ENCODE measurements around the gene ZNF75A.

Gene ZNF75A

DNA sequence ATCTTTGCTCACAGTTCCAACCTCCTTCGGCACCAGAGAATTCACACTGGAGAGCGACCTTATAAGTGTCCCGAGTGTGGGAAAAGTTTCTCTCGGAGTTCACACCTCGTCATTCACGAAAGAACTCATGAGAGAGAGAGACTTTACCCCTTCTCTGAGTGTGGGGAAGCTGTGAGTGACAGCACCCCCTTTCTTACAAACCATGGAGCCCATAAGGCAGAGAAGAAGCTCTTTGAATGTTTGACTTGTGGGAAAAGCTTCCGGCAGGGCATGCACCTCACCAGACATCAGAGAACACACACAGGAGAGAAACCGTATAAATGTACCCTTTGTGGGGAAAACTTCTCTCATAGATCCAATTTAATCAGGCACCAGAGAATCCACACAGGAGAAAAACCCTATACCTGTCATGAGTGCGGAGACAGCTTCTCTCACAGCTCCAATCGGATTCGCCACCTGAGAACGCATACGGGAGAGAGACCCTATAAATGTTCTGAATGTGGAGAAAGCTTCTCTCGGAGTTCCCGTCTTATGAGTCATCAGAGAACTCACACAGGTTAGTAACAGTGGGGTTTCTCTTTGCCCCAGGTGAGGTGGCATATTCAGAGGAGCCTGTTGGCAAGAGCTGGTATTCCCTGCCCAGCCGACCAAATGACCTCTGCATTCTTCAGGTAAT is 15.2 kb upstream of the ZNF75A start:
- no peak for DNase-seq

DNA sequence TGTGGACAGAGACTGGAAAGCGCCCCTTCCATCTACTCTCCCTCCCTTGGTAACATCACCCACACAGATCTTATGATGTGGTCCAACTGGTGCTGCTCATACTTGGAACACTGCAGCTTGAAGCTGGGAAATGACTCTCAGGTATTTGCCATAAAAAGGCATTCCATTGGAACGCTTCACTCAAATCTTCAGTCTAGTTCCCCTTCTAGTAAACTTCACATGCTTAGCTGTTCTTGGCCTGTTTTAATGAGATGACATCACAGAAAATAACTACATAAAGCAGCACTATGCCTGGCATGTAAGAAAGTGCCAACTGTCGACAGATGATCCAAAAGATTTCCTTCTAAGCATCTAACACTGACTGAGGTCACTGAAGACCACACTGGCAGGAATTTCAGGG is 12.7 kb upstream of the ZNF75A start:
- DNase-seq = no peak

DNA sequence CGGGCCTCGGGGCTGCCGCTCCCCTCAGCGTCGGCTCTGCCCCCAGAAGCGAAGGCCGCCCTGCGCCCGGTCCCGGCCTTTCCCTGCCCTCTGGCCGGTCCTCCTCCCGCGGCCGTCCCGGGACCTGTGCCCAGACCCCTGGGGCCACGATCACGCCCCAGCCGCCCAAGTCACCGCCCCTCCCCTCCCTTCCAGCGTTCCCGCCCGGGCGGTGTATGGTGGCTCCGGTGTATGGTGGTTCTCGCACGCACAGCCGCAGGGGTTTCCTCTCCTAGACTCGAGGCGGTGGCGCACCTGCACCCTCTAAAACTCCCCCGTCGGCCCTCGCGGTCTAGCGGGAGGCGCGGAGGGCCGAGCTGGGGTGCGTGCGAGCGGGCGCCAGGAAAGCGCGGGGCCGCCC is 10.1 kb upstream of the ZNF75A start:
- DNase-seq = no peak

DNA sequence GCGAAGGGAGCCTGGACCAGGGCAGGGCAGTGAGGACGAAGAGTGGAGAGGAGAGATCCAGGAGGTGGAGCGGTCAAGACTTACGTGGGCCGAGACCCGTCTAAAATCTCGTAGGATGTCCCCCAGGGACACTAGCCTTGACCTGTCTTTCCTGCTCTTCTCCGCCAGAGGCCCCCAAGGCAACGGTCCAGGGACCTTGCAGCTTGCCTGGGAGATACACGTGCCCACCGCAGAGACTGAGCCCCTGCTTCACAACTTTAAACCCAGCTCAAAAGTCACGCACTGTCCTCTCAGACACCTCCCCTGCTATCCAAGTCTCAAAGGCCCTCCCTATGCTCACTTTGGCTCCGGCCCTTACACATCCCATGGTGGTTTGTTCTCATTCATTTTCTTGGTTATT is 9.5 kb upstream of the ZNF75A start:
- no peak for DNase-seq

DNA sequence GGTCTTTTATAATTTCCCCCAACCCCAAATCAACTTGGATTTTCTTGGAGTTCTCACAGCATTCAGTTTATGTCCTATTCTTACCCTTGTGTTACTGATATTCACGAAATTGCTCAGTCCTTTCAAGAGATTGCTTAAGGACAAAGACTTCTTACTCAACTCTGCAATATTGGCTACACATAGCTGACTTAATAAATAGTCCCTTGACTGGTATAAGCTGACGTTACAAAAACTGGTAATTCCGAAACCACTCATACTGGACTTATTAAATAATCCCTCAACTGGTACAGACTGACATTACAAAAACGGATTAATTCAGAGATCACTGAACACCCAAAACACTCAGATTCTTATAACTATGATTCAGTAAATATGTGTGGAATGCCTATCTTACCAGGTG is 927 bp upstream of the ZNF75A start:
- no peak for DNase-seq

DNA sequence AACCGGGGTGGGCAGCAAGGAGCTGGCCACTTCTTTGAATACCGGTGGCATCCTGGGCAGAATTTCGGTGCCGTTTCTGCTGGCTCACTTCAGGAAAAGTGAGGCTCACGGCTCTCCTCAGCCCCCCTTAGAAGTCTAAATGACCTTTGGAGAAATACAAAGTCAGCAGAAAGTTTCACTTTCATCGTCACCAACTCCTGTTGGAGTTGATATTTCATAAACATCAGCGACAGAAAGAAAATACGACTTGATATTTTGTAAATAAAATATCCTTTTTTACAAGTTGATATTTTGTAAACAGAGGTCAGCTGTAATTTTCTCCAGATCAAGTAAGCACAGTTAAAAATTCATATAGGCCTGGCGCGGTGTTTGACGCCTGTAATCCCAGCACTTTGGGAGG is 781 bp downstream of the ZNF75A start:
- no peak for DNase-seq

DNA sequence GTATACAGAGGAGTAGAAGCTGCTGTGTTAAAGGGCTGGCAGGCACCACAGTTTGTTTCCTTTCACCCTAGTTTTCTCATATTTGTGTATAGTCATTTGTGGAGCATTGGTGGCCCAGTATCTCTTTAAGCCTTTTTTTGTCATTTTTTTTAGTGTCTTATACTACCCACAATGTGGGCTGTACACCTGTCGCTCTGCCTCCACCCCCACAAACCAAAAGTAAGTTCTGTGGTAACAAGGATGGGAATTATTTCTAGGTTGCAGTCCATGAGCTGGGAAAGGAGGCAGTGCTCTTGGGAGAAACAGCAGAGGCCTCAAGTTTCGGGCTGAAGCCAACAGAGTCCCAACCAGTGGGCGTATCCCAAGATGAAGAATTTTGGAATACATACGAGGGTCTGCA is 6.2 kb downstream of the ZNF75A start:
- DNase-seq = no peak

DNA sequence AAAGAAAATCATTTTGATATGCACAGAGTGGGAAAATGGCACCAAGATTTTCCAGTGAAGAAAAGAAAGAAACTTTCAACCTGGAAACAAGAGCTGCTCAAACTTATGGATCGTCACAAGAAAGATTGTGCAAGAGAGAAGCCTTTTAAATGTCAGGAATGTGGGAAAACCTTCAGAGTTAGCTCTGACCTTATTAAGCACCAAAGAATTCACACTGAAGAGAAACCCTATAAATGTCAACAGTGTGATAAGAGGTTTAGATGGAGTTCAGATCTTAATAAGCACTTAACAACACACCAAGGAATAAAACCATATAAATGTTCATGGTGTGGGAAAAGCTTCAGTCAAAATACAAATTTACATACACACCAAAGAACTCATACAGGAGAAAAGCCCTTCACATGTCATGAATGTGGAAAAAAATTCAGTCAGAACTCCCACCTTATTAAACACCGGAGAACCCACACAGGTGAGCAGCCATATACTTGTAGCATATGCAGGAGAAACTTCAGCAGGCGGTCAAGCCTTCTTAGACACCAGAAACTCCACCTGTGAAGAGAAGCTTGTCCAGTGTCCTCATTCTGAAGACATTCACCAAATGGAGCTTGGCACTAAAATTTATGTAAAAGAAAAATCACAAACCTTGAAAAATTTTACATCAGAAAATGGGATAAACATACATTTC is 12.2 kb downstream of the ZNF75A start:
- DNase-seq = peak; percentile 11

DNA sequence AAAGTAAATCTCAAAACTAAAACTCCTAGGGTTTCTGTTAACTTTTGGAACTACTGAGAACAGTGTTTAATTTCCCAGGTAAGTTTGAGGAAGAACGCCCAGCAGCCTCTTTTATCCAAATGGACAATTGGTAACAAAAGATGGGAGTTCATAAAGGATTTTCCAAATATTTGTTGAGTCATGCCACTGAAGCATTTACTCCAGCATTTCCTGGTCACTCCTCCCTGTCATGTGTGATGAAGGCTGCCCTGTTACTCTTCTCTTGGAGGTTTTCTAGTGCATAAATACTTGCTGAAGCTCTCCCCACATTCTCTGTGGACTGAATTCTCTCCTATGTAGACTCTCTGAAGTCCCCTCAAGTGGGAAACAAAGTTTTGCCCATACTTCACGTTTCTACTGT is 16.5 kb downstream of the ZNF75A start:
- no peak for DNase-seq

DNA sequence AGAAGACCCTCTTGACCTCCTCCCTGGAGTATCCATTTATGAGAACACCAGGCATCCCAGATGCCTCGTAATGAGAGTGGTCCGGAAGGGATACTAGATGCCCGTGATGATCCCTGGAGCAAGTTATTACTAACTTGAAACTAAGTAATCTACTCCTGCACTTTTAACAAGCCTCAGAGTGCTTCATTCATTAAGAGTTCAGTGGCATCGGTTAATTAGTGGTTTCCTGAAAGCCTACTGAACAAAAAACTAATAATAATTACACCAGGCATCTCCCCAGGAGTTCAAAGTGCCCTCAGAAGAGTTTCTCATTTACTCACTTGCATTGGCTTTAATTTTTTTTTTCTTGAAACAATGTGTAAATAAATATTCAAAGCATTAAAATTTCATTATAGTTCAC is 22.2 kb downstream of the ZNF75A start:
- DNase-seq = no peak

DNA sequence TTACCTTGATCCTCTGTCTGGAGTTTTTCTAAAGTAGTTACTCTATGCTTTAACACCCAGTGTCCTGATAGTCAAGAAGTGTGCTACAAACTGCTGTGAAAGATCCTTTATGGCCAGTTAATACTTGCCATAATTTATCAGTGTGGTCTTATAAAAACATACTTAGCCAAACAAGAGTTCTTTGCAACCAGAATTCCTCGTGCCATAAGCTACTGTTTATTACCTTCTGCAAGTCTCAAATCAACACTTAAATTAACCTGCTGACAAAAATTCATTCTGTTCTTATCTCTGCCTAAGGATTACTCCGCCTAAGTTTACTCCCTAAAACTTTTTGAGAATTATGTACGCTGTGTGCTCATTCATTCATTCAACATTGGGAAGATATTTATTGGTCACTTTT is 22.8 kb downstream of the ZNF75A start:
- no peak for DNase-seq

DNA sequence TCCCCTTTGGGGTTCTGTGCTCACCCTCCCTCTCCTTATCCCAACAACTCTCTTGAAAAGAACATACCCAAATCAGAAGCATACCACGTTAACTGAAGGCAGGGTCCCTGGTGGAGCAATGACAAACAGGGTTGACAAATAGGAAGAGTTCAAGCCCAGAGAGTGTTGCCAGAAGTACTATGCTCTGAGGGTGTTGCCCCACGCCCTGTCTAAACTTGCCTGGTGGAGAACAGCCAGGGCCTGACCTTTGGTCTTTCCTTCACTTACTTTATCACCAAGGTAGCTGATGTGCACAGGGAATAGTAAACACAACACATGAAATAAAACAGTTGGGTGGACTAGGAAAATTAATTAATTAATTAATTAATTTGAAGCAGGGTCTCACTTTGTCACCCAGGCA is 23.3 kb downstream of the ZNF75A start:
- DNase-seq = no peak

DNA sequence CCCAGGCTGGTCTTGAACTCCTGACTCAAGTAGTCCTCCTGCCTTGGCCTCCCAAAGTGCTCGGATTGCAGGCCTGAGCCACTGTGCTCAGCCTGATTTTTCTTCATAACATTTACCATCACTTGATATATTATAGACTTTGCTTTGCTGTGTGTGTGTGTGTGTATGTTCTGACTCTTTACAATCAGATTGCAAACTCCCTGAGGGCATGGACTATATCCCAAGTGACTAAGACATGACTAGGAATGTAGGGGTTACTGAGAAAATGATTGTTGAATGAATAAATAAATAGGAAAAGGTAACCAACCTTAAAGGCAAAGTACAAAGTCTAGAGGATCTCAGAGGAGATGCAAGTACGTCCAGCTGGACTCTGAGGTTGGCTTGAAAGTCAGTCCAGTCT is 40.7 kb downstream of the ZNF75A start:
- DNase-seq = no peak

DNA sequence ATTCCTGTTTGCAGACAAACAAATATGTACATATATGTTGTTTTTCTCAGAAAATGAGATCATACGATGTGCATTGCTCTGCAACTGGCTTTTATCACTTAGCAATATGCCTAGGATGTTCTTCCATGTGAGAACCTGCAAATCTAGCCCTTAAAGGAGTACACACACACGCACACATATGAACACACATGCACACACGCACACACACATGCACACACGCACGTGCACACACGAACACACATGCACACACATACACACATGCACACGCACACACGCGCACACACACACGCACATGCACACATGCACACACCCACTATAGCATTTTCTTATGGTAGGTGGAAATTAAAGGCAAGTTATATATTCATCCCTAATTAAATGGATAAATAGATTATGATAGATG is 42.3 kb downstream of the ZNF75A start:
- DNase-seq = no peak

DNA sequence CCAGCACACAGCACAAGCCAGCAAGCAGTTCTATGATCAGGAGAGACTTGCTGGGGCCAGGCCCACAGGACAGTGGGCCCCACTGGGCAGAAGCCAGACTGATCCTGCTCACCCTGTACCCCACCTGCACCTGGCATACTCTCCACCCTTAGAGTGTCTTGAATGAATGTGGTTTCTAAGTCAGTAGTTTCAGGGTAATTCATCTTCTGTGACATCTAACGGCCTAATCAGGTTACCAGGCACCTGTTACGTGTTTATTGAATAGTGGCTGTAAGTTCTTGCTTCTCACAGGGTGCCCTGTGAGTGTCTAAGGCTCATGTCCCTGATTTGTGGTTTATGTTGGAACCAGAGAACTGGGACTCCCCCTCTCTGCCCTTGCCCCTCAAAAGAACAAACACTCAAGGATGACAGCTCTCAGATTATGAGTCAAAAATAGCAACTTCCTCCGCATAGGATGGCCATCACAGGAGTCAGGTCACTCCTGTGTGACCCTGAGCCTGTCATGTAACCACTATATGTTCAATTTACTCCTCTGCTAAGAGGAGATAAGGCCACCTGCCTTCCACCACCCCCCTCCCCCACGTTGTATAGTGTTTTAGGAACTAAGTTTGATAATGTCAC is 43.4 kb downstream of the ZNF75A start:
- peak; percentile 32 for DNase-seq

DNA sequence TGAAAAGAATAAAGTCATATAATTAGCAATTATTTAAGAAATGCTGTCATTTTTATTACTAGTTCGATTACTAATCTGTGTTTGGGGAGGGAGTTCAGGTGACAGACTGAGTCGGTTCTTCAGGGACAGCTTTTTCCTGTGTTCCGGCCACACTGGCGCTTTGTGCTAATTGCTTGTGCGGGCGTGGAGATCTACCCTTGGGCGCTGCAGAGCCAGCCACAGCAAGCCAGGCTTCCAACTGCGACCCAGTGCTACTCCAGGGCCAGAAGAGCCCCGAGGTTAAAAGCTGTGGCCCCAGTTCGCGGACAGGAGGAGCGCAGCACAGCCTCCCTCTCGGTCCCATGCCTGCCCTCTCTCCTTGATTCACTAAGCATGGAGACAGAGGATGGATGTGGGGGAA is 43.9 kb downstream of the ZNF75A start:
- no peak for DNase-seq

DNA sequence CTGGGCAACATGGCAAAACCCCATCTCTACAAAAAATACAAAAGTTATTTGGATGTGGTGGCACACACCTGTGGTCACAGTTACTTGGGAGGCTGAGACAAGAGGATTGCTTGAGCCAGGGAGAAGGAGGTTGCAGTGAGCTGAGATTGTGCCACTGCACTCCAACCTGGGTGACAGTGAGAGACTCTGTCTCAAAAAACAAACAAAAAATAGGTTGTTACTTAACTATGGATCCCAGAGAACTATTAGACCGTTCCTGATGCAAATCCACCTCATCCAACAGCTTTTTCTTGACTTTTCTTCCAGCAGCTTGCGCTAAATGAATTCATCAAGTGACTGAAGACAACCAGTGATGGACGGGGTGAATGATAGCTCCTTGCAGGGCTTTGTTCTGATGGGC is 50.3 kb downstream of the ZNF75A start, which contains the start of gene OR2C1:
Gene OR2C1 (plus strand): TSS at position 301 of the 400 bp plus-strand sequence. CDS start 52 bp downstream, at position 353.
- DNase-seq = no peak

DNA sequence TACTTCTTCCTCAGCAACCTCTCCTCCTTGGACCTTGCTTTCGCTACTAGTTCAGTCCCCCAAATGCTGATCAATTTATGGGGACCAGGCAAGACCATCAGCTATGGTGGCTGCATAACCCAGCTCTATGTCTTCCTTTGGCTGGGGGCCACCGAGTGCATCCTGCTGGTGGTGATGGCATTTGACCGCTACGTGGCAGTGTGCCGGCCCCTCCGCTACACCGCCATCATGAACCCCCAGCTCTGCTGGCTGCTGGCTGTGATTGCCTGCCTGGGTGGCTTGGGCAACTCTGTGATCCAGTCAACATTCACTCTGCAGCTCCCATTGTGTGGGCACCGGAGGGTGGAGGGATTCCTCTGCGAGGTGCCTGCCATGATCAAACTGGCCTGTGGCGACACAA is 50.8 kb downstream of the ZNF75A start:
- no peak for DNase-seq

DNA sequence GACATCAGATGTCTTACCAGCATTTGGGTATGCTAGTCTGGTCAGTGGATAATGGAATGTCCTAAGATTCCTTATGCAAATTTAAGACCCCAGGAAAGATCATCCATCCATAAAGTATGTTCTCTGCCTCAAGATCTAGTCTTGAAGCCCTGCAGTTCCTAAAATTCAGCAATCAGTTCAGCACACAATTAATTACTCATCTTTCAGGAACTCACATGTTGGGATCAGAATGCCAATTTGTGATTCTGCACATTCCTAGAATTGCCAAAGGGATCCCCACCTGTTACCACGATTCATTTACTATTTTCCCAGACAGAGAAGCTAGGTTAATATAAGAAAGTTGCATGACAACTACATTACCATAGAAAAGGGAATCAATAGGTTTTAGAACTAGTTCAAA is 53.6 kb downstream of the ZNF75A start:
- no peak for DNase-seq

DNA sequence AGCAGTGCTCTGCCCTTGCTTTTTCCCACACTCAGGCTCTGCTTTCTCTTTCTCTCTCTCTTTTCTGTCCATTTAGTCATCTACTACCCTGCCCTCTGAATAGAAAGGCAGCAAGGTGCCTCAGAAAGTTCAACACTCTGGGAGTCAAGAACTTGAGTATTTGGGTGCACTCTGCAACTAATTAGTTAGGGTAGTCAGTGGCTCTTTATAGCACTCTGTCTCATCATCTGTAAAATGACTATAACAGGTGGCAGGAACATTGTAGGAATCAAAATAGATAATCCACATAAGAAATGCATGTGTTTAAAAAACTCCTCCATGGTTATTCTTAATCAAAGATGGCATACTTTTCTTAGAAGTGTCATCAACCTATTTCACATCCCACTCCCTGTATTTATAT is 57.6 kb downstream of the ZNF75A start:
- no peak for DNase-seq

DNA sequence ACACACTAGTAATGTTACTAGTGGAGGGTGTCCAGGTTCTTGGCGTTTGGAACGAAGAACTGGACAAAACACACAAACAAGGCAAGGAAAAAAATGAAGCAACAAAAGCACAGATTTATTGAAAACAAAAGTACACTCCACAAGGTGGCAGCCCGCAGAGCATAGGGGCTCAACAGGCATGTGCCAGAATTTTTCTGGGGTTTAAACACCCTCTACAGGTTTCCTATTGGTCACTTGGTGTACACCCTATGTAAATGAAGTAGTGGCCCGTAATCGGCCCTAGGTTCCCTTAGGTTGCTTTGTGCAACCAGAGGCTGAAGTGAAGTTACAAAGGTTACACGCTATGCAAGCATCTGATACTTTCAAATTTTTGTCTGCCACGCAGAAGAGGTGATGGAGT is 58.5 kb downstream of the ZNF75A start:
- peak; percentile 33 for DNase-seq

DNA sequence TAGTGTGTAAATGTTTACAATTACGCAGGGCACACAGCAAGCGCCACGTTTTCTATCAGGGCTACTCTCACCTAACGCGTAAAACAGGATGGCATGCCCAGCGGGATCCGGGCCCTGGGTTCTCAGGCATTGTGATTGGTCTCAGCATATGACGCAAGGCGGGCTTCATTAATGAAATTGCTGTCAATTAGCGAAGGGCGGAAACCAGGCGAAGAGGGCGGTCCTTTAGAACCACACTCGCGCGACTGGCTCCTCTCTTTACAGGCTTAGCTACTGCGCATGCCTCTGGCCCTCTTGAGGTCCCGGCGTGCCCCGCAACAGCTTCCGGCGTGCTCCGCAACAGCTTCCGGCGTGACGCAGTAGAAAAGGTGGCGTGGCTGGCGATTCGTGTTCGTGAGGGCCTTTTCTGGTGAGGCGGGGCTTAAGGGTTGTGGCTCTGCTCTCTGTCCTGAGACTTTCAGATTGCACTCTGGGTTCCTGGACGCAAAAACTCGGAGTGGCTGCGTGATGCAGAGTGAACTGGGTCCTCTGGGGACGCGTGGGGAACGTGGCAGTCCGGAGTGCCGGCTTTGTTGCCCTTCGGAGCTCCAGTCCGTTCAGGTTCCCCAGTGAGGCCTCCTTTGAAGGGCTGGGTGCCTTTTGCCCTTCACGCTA is 59.6 kb downstream of the ZNF75A start:
- DNase-seq = no peak
